NOMO-1 treated with dmso at 0.1 percent for 144 hours (cell line): ENCODE data around the gene E2F2.

Source experiments
- DNase-seq: peaks from one replicate; lab custom pipeline; 2025; ENCODE audit not compliant: unreplicated experiment; lab: John Stamatoyannopoulos, UW

E2F2 gene

GRCh38 chr1:23563755-23564374 lies 32.8 kb upstream of the E2F2 start:
- no peak for DNase-seq

- DNase-seq = no peak
Measured at GRCh38 chr1:23563003-23563402, 32.0 kb upstream of the E2F2 start.

- peak; percentile 63 for DNase-seq
Measured at GRCh38 chr1:23562137-23562876, 31.3 kb upstream of the E2F2 start.

- DNase-seq = no peak
Measured at GRCh38 chr1:23561813-23562100, 30.7 kb upstream of the E2F2 start.

- DNase-seq = no peak
Measured at GRCh38 chr1:23561076-23561812, 30.2 kb upstream of the E2F2 start.

- no peak for DNase-seq
Measured at GRCh38 chr1:23559985-23560741, 29.1 kb upstream of the E2F2 start.

- DNase-seq = peak; percentile 95
Measured at GRCh38 chr1:23559136-23559984, 28.3 kb upstream of the E2F2 start, which contains the start of gene ID3. Gene ID3 (minus strand): TSS chr1:23559501. CDS start chr1:23559426, 75 bp downstream.

GRCh38 chr1:23558872-23559135 lies 27.8 kb upstream of the E2F2 start:
- no peak for DNase-seq

GRCh38 chr1:23558140-23558871 lies 27.3 kb upstream of the E2F2 start:
- no peak for DNase-seq

GRCh38 chr1:23557471-23558124 lies 26.6 kb upstream of the E2F2 start:
- DNase-seq = no peak

GRCh38 chr1:23556635-23557470 lies 25.8 kb upstream of the E2F2 start:
- DNase-seq = no peak

GRCh38 chr1:23555986-23556634 lies 25.1 kb upstream of the E2F2 start:
- DNase-seq = no peak

GRCh38 chr1:23555270-23555985 lies 24.4 kb upstream of the E2F2 start:
- no peak for DNase-seq

GRCh38 chr1:23554481-23555269 lies 23.6 kb upstream of the E2F2 start:
- peak; percentile 60 for DNase-seq

GRCh38 chr1:23554127-23554480 lies 23.1 kb upstream of the E2F2 start:
- DNase-seq = no peak

- no peak for DNase-seq
Measured at GRCh38 chr1:23553231-23554126, 22.4 kb upstream of the E2F2 start.
